HG03565 (cell line): ENCODE measurements around the gene CFAP299.

Experiments used
- ATAC-seq: cut with Tn5 transposase; IDR thresholded peaks from one replicate; pipeline ENCODE4 v1.9.1; 2021; ENCODE audit warnings: mild to moderate bottlenecking, moderate library complexity; ENCODE audit not compliant: unreplicated experiment

Gene CFAP299

DNA sequence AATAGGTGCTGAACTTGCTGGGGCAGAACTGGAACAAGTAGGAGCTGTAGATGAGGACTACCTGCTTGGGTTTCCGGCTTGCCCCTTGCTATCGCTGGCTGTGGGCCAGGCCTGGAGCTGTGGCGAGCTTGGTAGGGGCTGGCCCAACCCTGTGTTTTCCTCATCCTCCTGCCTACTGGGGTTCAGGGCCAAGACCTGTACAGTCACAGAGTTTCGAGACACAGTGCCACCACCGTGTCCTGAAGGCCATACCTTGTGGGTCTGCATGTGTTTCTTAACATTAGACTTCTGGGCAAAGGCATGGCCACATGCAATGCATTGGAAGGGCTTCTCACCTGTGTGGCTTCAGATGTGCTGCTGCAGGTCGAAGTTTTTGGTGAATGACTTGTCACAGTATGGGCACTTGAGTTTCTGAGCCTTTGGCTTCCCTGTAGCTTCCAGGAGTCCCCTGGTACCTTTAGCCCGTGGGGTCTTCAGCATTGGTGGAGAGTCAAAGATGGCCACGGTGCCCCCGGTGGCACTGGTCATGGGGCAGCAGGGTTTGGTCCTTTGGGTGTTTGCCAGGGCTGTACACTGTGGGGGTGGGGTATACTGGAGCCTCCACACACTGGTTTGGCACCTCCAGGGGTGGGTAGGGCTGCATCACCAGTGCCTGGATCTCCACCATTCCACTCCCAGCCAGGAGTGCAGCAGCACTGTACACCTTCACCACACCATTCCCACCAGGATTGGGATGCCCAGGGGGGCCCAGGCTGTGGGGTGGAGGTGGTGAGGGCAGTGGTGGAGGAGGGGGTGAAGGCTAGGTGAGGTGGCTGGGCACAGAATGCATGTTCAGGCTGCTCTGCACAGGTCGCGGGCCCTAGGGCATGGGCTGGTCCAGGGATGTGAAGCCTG, 52.1 kb downstream of the CFAP299 start:
- ATAC-seq, result no peak

DNA sequence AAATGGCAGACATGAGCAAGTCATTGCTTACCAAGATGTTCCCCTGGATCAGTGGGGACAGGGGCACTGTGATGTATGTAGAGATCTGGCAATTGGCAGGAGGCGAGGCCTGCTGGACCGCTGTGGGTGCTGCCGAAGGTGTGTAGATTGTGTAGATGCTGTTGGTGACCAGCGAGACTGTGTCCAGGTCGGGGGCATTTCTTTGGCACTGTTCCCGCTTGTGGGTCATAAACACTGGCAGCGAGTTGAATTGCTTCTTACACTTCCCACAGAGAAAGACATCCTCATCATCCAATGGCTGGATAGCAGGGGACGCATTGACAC, 52.7 kb downstream of the CFAP299 start:
- ATAC-seq, result no peak

DNA sequence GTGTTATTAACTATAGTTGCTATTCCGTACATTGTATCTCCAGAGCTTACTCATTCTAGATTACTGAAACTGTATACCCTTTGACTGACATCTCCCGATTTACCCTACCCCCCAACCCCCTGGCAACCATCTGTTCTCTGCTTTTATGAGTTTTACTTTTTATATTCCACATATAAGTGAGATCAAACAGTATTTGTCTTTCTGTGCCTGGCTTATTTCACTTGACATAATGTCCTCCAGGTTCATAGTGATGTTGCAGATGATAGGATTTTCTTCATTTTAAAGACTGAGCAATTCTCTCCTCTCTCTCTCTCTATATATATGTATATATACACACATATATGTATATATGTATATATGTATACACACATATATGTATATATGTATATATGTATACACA, 54.6 kb downstream of the CFAP299 start:
- ATAC-seq, result no peak

DNA sequence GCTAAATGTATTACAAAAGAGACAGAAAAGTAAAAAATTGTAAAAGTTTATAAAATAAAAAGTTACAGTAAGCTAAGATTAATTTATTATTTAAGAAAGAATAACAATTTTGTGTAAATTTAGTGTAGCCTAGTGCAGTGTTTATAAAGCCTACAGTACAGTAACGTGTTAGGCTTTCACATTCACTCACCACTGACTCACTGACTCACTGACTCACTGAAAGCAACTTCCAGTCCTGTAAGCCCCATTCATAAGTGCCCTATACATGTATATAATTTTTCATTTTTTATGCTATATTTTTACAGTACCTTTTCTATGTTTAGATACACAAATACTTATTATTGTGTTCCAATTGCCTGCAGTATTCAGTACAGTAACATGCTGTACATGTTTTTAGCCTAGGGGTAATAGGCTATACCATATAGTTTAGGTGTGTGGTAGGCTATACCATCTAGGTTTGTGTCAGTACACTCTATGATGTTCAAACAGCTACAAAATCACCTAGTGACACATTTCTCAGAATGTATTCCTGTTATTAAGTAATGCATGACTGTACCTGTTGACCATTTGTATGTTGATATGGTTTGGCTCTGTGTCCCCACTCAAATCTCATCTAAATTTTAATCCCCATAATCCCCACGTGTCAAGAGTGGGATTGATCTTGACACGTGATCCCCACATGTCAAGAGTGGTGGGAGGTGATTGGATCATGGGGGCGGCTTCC, 57.9 kb downstream of the CFAP299 start:
- peak; percentile 87 for ATAC-seq

DNA sequence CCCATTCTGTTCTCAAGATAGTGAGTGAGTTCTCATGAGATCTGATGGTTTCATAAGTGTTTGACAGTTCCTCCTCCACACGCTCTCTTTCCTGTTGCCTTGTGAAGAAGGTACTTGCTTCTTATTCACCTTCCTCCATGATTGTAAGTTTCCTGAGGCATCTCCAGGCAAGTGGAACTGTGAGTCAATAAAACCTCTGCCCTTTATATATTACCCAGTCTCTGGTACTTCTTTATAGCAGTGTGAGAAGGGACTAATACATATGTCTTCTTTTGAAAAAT, 58.4 kb downstream of the CFAP299 start:
- ATAC-seq, result peak; percentile 21

DNA sequence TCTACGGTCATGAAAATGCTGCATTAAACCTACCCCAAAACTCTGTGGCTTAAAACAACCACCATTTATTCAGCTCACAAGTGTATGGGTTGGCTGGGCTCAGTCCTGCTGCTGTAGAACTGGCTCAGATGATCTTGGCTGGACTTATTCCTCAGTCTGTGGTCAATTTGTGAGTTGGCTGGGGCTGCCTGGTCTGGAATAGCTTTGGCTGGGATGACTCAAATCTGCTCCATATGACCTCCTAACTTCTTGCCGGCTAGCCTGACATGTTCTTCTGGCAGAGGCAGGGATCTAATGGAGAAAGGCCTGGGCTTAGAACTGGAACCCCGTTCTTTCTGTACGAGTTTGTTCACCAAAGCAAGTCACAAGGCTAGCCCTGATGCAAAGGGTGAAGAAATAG, 71.7 kb downstream of the CFAP299 start:
- ATAC-seq, result no peak

DNA sequence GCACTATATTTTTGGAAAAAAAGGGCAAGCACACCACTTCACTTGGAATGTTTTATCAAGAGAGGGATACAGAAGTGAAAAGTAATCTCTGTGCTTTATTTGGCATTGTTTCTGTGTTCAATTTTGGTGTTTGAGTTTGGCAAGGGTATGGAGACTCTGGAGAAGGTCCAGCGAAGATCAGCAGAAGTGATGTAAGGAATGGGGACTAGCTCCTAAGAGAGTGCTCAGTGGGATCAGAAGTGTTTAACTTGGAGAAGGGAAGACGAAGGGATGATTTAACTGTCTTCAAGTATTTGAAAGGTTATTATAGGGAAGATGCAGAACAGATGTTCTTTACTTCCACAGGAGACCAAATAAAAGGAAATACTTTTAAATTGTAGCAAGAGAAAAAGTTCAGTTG, 74.3 kb downstream of the CFAP299 start:
- ATAC-seq, result no peak

DNA sequence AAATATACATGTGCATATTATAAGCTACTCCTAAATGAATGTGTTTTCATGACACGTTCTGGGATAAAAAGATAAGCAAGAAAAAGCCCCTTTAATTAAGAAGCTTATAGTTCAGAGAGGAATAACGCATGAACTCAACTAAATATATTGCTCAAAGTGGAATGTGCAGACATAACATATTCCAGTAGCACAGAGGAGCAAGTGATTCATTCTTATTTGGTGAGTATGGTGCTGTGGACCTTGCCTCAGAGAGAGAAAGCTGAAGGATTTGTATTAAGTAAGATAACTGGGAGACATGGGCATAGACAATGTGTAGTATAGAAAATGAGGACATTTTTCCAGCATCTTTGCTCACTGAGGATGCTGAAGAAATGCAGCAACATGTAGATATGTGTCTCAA, 76.8 kb downstream of the CFAP299 start:
- ATAC-seq, result no peak

DNA sequence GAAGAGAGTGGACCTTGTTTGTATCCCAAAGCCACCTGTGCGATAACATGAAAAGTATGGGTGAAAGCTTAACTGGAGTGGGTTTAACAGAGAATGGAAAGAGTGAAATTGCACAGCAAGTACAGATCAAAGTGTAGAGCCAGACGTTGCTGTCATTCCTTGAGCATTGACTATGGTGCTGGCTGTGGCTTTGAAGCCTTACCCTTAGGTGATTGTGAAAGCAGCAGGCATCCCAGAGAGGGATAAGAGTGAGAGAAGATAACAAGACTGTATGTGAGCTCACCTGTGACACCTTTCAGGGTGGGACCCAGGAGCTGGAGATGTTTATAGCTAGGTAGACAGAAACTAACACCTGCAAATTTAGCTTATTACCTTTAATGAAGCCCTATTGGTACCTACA, 77.6 kb downstream of the CFAP299 start:
- ATAC-seq, result no peak

DNA sequence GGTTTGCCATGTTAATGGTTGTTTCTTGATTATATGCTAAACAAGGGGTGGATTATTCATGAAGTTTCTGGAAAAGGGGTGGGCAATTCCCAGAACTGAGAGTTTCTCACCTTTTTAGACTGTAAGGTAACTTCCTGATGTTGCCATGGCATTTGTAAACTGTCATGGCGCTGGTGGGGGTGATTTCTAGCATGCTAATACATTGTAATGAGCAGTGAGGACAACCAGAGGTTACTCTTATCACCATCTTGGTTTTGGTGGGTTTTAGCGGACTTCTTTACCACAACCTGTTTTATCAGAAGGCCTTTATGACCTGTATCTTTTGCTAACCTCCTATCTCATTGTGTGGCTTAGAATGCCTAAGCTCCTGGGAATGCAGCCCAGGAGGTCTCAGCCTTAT, 81.5 kb downstream of the CFAP299 start:
- no peak for ATAC-seq

DNA sequence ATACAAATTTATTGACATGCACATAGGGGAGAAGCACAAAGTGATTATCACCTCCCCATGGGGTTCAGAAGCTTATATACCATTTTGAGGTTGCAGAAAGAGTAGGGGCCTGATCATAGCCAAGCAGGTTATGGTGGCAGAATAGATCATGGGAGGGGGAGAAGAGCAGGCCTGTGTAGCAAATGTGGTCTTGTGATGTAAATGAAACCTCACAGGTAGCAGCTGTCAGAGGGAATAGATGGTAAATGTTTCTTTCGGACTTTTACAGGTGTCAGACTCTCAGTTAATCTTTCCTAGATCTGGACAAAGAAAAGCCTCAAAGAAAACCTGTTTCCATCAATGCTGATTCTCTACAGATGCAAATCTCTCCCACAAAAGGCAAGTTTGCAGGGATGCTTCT, 84.4 kb downstream of the CFAP299 start:
- ATAC-seq, result no peak

DNA sequence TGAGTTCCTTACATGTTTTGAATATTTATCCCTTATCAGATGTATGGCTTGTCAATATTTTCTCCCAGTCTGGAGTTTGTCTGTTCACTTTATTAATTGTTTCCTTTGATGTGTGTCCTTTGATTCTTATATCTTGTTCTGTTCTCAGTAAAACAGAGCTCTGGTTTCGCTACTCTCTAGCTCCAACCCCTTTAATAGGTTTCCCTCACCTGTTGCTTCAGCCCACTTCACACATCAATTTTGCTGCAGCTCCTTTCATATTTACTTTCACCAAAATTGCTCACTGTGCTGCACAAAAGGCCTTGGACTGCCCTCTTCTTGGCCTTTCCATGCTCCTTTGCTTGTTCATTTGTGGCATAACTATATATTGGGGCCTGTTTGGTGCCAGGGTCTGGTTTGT, 85.1 kb downstream of the CFAP299 start:
- ATAC-seq, result no peak

DNA sequence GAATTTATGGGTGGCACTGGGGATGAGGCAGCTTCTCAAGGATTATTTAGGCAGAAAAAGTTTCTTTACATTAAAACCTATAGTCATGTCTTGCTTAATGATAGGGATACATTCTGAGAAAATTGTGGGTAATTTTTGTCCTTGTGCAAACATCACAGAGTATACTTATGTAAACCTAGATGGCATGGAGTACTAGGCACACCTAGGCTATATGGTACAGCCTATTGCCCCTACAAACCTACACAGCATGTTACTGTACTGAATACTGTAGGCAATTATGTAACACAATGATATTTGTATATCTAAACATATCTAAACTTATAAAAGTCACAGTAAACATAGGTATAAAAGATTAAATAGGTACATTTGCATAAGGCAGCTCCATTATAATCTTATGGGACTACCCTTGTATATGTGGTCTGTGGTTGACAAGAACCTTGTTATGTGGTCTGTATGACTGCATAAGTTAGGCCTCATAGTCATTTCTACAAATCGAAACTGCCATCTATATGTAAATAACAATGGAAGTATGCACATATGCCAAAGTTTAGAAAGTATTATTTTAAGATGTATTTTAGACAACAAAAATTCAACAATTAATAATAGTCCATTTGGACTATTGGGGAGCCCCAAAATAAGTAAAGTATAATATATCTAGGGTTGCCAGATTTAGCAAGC, 87.3 kb downstream of the CFAP299 start:
- ATAC-seq, result peak; percentile 93

DNA sequence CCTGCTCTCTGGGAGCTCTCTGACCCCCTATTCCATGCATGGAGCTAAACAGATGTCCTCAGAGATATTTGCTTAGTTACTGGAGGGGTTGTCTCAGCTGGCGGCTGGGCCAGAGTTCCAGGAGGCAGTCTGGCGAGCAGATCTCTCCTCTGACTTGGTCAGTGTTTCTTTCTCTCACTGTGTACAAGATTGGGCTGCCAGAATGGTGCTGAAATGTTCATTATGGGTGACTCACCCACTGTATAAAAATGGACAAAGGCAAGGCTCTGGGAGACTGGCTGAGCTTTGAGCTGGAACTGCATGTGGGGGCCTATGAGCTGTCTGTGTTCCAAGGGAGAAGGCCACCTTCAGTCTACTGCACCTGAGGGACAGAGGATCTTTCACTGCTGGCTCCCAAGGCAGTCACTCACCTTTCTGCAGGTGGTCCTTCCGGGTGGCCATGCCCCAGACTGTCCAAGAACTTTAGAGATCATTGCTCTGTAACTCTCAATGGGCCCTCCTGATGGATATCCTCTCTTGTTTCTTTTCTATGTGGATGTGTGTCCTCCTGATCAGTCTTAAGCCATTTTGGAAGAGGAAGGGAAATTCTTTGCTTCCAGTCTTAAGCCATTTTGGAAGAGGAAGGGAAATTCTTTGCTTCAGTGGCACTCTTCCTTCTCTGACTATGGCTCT, 88.2 kb downstream of the CFAP299 start:
- no peak for ATAC-seq

DNA sequence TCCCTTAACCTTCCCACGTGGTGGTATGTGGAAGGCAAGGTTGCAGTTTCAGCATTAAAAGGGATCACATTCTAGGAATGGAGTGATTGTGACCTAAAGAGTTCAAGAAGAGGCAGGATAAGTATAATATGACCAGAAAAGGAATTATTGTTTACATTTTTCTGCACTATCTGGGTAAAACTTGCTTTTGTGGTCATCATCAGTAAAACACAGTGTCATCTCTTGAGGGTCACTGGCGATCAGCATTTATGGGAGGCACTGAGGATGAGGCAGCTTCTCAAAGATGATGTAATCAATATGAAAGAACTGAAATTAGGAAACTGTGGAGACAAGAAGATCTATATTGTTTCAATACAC, 88.7 kb downstream of the CFAP299 start:
- ATAC-seq, result no peak

DNA sequence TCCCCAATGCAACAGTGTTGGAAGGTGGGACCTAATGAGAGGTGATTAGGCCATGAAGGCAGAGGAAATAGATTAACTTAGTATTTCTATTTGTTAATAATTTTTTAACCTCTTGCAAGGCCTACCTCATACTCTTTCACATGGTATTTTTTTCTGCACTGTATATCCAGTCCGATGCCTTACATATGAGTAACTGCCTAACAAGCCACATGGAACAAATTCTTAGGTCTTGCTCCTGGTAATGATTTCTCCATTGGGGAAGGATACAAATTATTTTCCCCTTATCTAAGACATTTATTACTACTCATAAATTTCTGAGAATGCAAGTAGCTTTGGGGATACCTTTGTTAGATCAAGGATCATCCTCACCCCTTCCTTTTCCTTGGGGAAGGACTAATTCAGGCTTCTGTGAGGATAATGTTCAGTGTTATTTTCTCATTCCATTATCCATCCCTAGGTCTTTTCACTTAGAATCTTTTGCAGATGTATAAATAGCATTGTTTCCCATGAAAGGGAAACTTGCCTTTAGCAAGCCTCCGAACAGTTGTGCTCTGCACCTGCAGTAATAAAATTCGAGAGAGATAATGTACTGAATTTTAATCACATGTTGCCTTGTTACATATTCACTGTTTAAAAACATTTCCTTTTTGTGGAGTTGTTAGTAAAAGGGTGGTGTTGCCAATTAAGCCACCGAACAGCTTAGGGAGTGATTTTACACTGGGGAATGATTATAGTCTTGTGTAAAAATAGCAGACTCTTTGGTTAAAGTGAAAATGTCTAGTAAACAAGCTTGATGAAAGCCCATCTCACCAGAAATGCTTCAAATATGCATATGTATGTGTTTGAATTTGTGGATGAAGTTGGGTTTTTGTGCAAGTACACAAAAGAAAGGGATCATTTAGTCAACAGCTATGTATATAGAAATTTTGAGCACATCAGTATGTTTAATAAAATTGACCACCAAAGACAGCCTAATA, 89.9 kb downstream of the CFAP299 start:
- no peak for ATAC-seq

DNA sequence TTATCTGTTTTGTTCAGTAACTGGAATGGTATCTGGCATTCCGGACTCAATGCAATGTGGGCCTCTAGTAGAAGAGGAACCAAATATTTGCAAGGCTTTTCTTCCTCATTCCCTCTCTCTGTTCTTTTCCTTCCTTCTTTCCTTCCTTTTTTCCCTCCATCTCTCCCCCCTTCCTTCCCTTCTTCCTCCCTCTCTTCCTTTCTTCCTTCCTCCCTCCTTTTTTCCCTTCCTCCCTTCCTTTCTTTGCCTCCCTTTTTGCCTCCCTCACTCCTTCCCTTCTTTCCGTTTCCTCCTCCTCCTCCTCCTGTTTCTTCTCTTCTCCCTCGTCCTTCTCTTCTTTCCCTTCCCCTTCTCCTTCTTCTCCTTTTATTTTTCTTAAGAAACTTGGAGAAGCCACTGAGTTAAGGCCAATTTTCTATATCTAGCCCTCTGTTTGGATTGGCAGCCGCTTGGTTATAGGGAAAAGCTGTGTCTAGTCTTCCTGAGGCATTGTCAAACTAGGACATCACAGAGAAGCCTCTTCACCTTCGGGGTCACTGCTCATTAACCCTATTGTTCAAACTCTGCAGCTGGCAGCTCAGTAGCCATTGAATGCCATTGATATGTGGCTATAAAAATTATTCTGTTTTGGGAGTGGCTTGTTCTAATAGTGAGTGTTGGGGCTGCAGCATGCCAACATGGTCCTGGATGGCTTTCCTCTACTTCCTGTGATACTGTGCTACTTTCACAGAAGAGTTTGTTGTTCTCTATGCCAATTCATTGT, 95.9 kb downstream of the CFAP299 start:
- ATAC-seq, result no peak

DNA sequence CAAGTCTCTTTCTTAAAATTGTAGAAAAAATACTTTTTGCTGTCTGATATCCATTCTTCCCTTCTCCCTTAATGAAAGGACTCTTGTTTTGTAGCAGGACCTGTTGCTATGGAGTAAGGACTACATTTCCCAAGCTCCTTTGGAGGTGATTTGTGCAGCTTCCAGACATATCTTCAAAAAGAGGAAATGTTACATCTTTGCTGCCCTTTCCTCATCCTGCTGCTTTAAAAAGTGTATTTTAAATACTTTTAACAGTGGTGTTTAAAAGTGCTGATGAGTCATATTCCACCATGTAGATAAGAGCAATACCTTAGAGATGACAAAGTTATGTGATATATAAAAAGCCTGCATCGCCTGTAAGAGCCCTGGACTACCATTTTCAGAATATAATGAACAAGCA, 98.7 kb downstream of the CFAP299 start:
- ATAC-seq, result no peak

DNA sequence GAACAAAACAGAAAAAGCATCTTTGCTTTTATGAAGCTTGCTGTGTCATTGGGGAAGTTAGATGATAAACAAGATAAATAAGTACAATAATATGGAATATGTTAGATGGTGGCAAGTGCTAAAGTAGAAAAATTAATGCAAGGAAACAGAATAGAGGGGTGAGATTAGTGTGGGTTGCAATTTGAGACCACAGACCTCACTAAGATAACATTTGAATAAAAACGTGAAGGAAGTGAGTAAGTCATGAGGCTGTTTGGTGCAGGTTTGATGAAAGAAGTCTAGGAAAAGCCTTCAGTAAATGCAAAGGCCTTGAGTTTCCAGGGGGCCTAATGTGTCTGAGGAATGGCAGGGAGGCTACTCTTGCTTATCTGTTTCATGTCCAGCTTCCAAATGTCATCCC, 102.5 kb downstream of the CFAP299 start:
- ATAC-seq, result no peak
